Trophoblast cell (in vitro differentiated cells and primary cell): ENCODE data around the gene SYT1.

Experiments
- DNase-seq, 2 donors: peaks; one replicate each; pipeline ENCODE4 v3.0.0-alpha.2; 2016
- H2AFZ ChIP-seq: 2 replicates; pipeline ENCODE4 v1.6.1; 2013; ENCODE audit warnings: low read length, moderate library complexity, mild to moderate bottlenecking; ENCODE audit not compliant: insufficient read depth, poor library complexity
- H2AK5ac ChIP-seq: 2 replicates; pipeline ENCODE4 v1.6.1; 2013; ENCODE audit warnings: mild to moderate bottlenecking, low read length
- H2BK120ac ChIP-seq: 2 replicates; pipeline ENCODE4 v1.6.1; 2013; ENCODE audit warnings: low read length, mild to moderate bottlenecking, moderate library complexity; ENCODE audit not compliant: insufficient read depth, poor library complexity
- H2BK12ac ChIP-seq: 2 replicates; pipeline ENCODE4 v1.6.1; 2013; ENCODE audit warnings: mild to moderate bottlenecking, low read length, moderate library complexity
- H2BK5ac ChIP-seq: 2 replicates; pipeline ENCODE4 v1.6.1; 2013; ENCODE audit warnings: low read length, low read depth, moderate library complexity, mild to moderate bottlenecking; ENCODE audit not compliant: poor library complexity
- H3K14ac ChIP-seq: 2 replicates; pipeline ENCODE4 v1.6.1; 2013; ENCODE audit warnings: mild to moderate bottlenecking, low read length
- H3K18ac ChIP-seq: 2 replicates; pipeline ENCODE4 v1.6.1; 2013; ENCODE audit warnings: mild to moderate bottlenecking, low read length
- H3K23ac ChIP-seq: 2 replicates; pipeline ENCODE4 v1.6.1; 2013; ENCODE audit warnings: low read length
- H3K27ac ChIP-seq: 2 replicates; pipeline ENCODE4 v1.5.1; 2013; ENCODE audit warnings: low read depth, mild to moderate bottlenecking, inconsistent platforms, low read length, moderate library complexity
- H3K27me3 ChIP-seq: 2 replicates; pipeline ENCODE4 v1.6.1; 2013; ENCODE audit warnings: inconsistent platforms, mild to moderate bottlenecking, low read length, moderate library complexity; ENCODE audit not compliant: insufficient read depth
- H3K36me3 ChIP-seq, 2 experiments: 1 replicate in 1 of 2; 2 replicates in 1 of 2; pipeline ENCODE4 v1.6.1; 2013; ENCODE audit warnings: low read length in 2 of 2, mild to moderate bottlenecking in 2 of 2, moderate library complexity in 1 of 2; ENCODE audit not compliant: insufficient read depth in 2 of 2, control insufficient read depth in 1 of 2
- H3K4ac ChIP-seq: 2 replicates; pipeline ENCODE4 v1.6.1; 2013; ENCODE audit warnings: low read depth, mild to moderate bottlenecking, low read length, moderate library complexity
- H3K4me1 ChIP-seq, 2 experiments: 1 replicate in 1 of 2; 2 replicates in 1 of 2; pipeline ENCODE4 v1.6.1; 2013; ENCODE audit warnings: low read length in 2 of 2, mild to moderate bottlenecking in 2 of 2, moderate library complexity in 1 of 2; ENCODE audit not compliant: insufficient read depth in 2 of 2, control insufficient read depth in 1 of 2
- H3K4me2 ChIP-seq: 2 replicates; pipeline ENCODE4 v1.6.1; 2013; ENCODE audit warnings: inconsistent platforms, mild to moderate bottlenecking, low read length, moderate library complexity
- H3K4me3 ChIP-seq: 2 replicates; pipeline ENCODE4 v1.5.1; 2013; ENCODE audit warnings: mild to moderate bottlenecking, low read depth, low read length, inconsistent platforms
- H3K79me1 ChIP-seq: one replicate; pipeline ENCODE4 v1.6.1; 2013; ENCODE audit warnings: low read length
- H3K79me2 ChIP-seq: 2 replicates; pipeline ENCODE4 v1.6.1; 2013; ENCODE audit warnings: low read length, mild to moderate bottlenecking; ENCODE audit not compliant: control insufficient read depth, insufficient read depth, poor library complexity
- H3K9ac ChIP-seq: 2 replicates; pipeline ENCODE4 v1.6.1; 2013; ENCODE audit warnings: mild to moderate bottlenecking, low read length
- H3K9me3 ChIP-seq: 2 replicates; pipeline ENCODE4 v1.6.1; 2013; ENCODE audit warnings: low read depth, mild to moderate bottlenecking, control low read depth, inconsistent platforms, low read length; ENCODE audit not compliant: insufficient read depth
- H4K12ac ChIP-seq: 2 replicates; pipeline ENCODE4 v1.6.1; 2013; ENCODE audit warnings: low read depth, mild to moderate bottlenecking, low read length, moderate library complexity
- H4K8ac ChIP-seq: 2 replicates; pipeline ENCODE4 v1.6.1; 2013; ENCODE audit warnings: low read depth, mild to moderate bottlenecking, low read length, moderate library complexity
- H4K91ac ChIP-seq: one replicate; pipeline ENCODE4 v1.6.1; 2013; ENCODE audit warnings: low read depth, mild to moderate bottlenecking, low read length, moderate library complexity
- WGBS: extraction: QIAGEN DNeasy Blood & Tissue Kit; methylation state at CpG from one replicate; pipeline ENCODE4 v1.1.7; 2013; ENCODE audit warnings: missing lambda C conversion rate; ENCODE audit not compliant: insufficient read length, insufficient coverage; ENCODE audit errors: extremely low coverage; 5-methylcytosine and 5-hydroxymethylcytosine counted together

The SYT1 gene

GRCh38 chr12:79255288-79255687 is 390.7 kb downstream of the SYT1 start:
- Histone ChIP-seq H3K4me3 (no peak overlapping the region), H2BK5ac (no peak overlapping the region), H3K14ac (no peak overlapping the region), H2BK120ac (no peak overlapping the region), H3K23ac (no peak overlapping the region), H4K12ac (no peak overlapping the region), H4K8ac (no peak overlapping the region), H3K4me2 (no peak overlapping the region), H3K27me3 (no peaks in the 10 kb centered on the region), H3K27ac (no peak overlapping the region), H3K79me1 (no peaks in the 10 kb centered on the region), H2BK12ac (no peak overlapping the region), H3K18ac (no peak overlapping the region), H3K4me1 (no peaks in the 10 kb centered on the region), H2AK5ac (no peak overlapping the region), H4K91ac (no peak overlapping the region), H3K9ac (no peak overlapping the region), H3K9me3 (no peaks in the 10 kb centered on the region), H3K4ac (no peak overlapping the region), H3K36me3 (no peaks in the 10 kb centered on the region), H2AFZ (no peak overlapping the region), H3K79me2 (no peaks in the 10 kb centered on the region)
- no CpG with 5 or more reads among the region's 2 CpGs for WGBS
- DNase-seq: no peak

- Histone ChIP-seq H3K4me3 (no peak overlapping the region), H3K79me2 (no peaks in the 10 kb centered on the region), H3K27ac (no peak overlapping the region), H3K4me2 (no peak overlapping the region), H3K27me3 (no peaks in the 10 kb centered on the region), H3K14ac (no peak overlapping the region), H3K23ac (no peak overlapping the region), H4K12ac (no peak overlapping the region), H2AK5ac (no peak overlapping the region), H2AFZ (no peak overlapping the region), H2BK5ac (no peak overlapping the region), H2BK120ac (no peak overlapping the region), H3K36me3 (no peaks in the 10 kb centered on the region), H4K91ac (no peak overlapping the region), H3K79me1 (no peaks in the 10 kb centered on the region), H4K8ac (no peak overlapping the region), H3K4me1 (no peaks in the 10 kb centered on the region), H3K4ac (no peak overlapping the region), H3K9me3 (no peaks in the 10 kb centered on the region), H3K9ac (no peak overlapping the region), H3K18ac (no peak overlapping the region), H2BK12ac (no peak overlapping the region)
- no CpG with 5 or more reads among the region's 2 CpGs for WGBS
- no peak for DNase-seq
Observed at GRCh38 chr12:79260923-79261322, 396.3 kb downstream of the SYT1 start.

- Histone ChIP-seq H3K9me3 (no peaks in the 10 kb centered on the region), H2BK5ac (no peak overlapping the region), H3K79me2 (no peaks in the 10 kb centered on the region), H2BK120ac (no peak overlapping the region), H3K4me3 (no peak overlapping the region), H4K91ac (no peak overlapping the region), H2BK12ac (no peak overlapping the region), H3K27me3 (no peaks in the 10 kb centered on the region), H3K27ac (no peak overlapping the region), H3K4ac (no peak overlapping the region), H3K4me1 (no peaks in the 10 kb centered on the region), H3K9ac (no peak overlapping the region), H3K36me3 (no peaks in the 10 kb centered on the region), H3K79me1 (no peaks in the 10 kb centered on the region), H4K12ac (no peak overlapping the region), H2AFZ (no peak overlapping the region), H3K23ac (no peak overlapping the region), H2AK5ac (no peak overlapping the region), H3K4me2 (no peak overlapping the region), H4K8ac (no peak overlapping the region), H3K14ac (no peak overlapping the region), H3K18ac (no peak overlapping the region)
- no peak for DNase-seq
- no CpG with 5 or more reads among the region's 3 CpGs for WGBS
Observed at GRCh38 chr12:79262938-79263337, 398.4 kb downstream of the SYT1 start.

- Histone ChIP-seq H4K8ac (no peak overlapping the region), H2AFZ (no peak overlapping the region), H3K9me3 (no peaks in the 10 kb centered on the region), H2BK120ac (no peak overlapping the region), H3K27ac (no peak overlapping the region), H3K36me3 (no peaks in the 10 kb centered on the region), H3K4ac (no peak overlapping the region), H2AK5ac (no peak overlapping the region), H2BK12ac (no peak overlapping the region), H3K79me1 (no peaks in the 10 kb centered on the region), H4K91ac (no peak overlapping the region), H2BK5ac (no peak overlapping the region), H3K4me3 (no peak overlapping the region), H3K9ac (no peak overlapping the region), H4K12ac (no peak overlapping the region), H3K79me2 (no peaks in the 10 kb centered on the region), H3K18ac (no peak overlapping the region), H3K14ac (no peak overlapping the region), H3K27me3 (no peaks in the 10 kb centered on the region), H3K23ac (no peak overlapping the region), H3K4me2 (no peak overlapping the region), H3K4me1 (no peaks in the 10 kb centered on the region)
- no CpG with 5 or more reads among the region's 4 CpGs for WGBS
- DNase-seq: no peak
Observed at GRCh38 chr12:79266343-79267144, 402.0 kb downstream of the SYT1 start.
